Stimulated activated CD4-positive, alpha-beta T cell treated with anti-CD3 and anti-CD28 coated beads, Interleukin-4, amount 100 ng/mL, for 24 hours (primary cell): Measurements from ENCODE around the gene HCK.
A peak's percentile ranks its signal among the peaks of the same experiment; 100 is the strongest.

ENCODE experiments used
- DNase-seq: peaks from one replicate; pipeline ENCODE4 v3.0.0-alpha.2; 2020

Gene HCK

GRCh38 chr20:32052090-32052777 lies at the start of gene HCK:
TSS of gene HCK (plus strand) at chr20:32052242.
- no peak for DNase-seq

- DNase-seq, result no peak
These were observed 48.7 kb upstream of the HCK start for GRCh38 chr20:32003325-32003724.

GRCh38 chr20:32004963-32005362 lies 47.1 kb upstream of the HCK start:
- no peak for DNase-seq

- no peak for DNase-seq
These were observed 46.0 kb upstream of the HCK start for GRCh38 chr20:32006053-32006452.

GRCh38 chr20:32006841-32007786 lies 44.9 kb upstream of the HCK start:
- no peak for DNase-seq

- DNase-seq, result no peak
These were observed 44.0 kb upstream of the HCK start for GRCh38 chr20:32007787-32008616.

GRCh38 chr20:32009564-32009963 lies 42.5 kb upstream of the HCK start:
- no peak for DNase-seq

- no peak for DNase-seq
These were observed 41.9 kb upstream of the HCK start, which contains the start of gene CCM2L for GRCh38 chr20:32010101-32010500. TSS of gene CCM2L (plus strand) at chr20:32010438. CDS start at chr20:32010455, 17 bp downstream.

GRCh38 chr20:32010666-32011065 lies 41.4 kb upstream of the HCK start:
- no peak for DNase-seq

GRCh38 chr20:32012159-32012688 lies 39.8 kb upstream of the HCK start:
- DNase-seq, result no peak

- no peak for DNase-seq
These were observed 38.7 kb upstream of the HCK start for GRCh38 chr20:32013326-32013725.

GRCh38 chr20:32017711-32018251 lies 34.3 kb upstream of the HCK start:
- DNase-seq, result peak; percentile 33

GRCh38 chr20:32018269-32019155 lies 33.5 kb upstream of the HCK start:
- peak; percentile 35 for DNase-seq

- no peak for DNase-seq
These were observed 32.9 kb upstream of the HCK start for GRCh38 chr20:32019156-32019510.

- DNase-seq, result no peak
These were observed 32.2 kb upstream of the HCK start for GRCh38 chr20:32019563-32020463.

GRCh38 chr20:32021091-32021490 lies 31.0 kb upstream of the HCK start:
- DNase-seq, result no peak

- DNase-seq, result no peak
These were observed 27.3 kb upstream of the HCK start for GRCh38 chr20:32024683-32025295.

- DNase-seq, result no peak
These were observed 24.4 kb upstream of the HCK start for GRCh38 chr20:32027643-32028042.

GRCh38 chr20:32028647-32029372 lies 23.2 kb upstream of the HCK start:
- no peak for DNase-seq
